Natural killer cell (primary cell): Measurements from ENCODE around the gene ZNF646. TPM values are rescaled to one million over a fixed set of nuclear protein-coding genes. Genes with fewer than 3 reads are reported as not detected.
A peak's percentile ranks its signal among the peaks of the same experiment; 100 is the strongest.

Source experiments
- ATAC-seq, 3 donors: fragments of 150-1000 bp in 2 of 3; fragments of 200-7000 bp in 1 of 3; cut with Tn5 transposase; 1 replicate in 1 of 3; 2 replicates in 2 of 3; pipeline ENCODE4 v1.10.0; 2021; ENCODE audit warnings: mild to moderate bottlenecking in 2 of 3, moderate library complexity in 2 of 3
- DNase-seq, 2 donors: peaks; one replicate each; pipeline versions ENCODE4 v3.0.0 to v3.0.0-alpha.2; 2013 to 2021; ENCODE audit warnings: mixed read lengths in 1 of 2
- H3K27ac ChIP-seq: one replicate; pipeline ENCODE4 v1.5.1; 2013; ENCODE audit warnings: mild to moderate bottlenecking, low read length
- H3K27me3 ChIP-seq: one replicate; pipeline ENCODE4 v1.6.1; 2013; ENCODE audit warnings: low read length; ENCODE audit not compliant: control insufficient read depth, insufficient read depth
- H3K36me3 ChIP-seq: one replicate; pipeline ENCODE4 v1.6.1; 2013; ENCODE audit warnings: low read length; ENCODE audit not compliant: control insufficient read depth, insufficient read depth
- H3K4me1 ChIP-seq: one replicate; pipeline ENCODE4 v1.6.1; 2013; ENCODE audit warnings: low read length; ENCODE audit not compliant: control insufficient read depth, insufficient read depth
- H3K4me3 ChIP-seq: one replicate; pipeline ENCODE4 v1.5.1; 2013; ENCODE audit warnings: low read length
- H3K9me3 ChIP-seq: one replicate; pipeline ENCODE4 v1.6.1; 2013; ENCODE audit warnings: low read length; ENCODE audit not compliant: control insufficient read depth, insufficient read depth
- H3K27ac Mint-ChIP-seq, 2 donors: one replicate each; pipeline ENCODE4 v1.8.0; 2022; ENCODE audit warnings: mild to moderate bottlenecking in 2 of 2, mixed read lengths in 2 of 2, moderate library complexity in 1 of 2
- H3K27me3 Mint-ChIP-seq, 2 donors: one replicate each; pipeline ENCODE4 v1.8.0; 2022; ENCODE audit warnings: low read depth in 2 of 2, mixed read lengths in 2 of 2
- H3K36me3 Mint-ChIP-seq: one replicate; pipeline ENCODE4 v1.8.0; 2022; ENCODE audit warnings: mixed read lengths
- H3K4me1 Mint-ChIP-seq, 2 donors: one replicate each; pipeline ENCODE4 v1.8.0; 2022; ENCODE audit warnings: mixed read lengths in 2 of 2
- H3K4me3 Mint-ChIP-seq: one replicate; pipeline ENCODE4 v1.8.0; 2022; ENCODE audit warnings: mild to moderate bottlenecking, moderate library complexity, mixed read lengths
- H3K9me3 Mint-ChIP-seq, 2 donors: one replicate each; pipeline ENCODE4 v1.8.0; 2022; ENCODE audit warnings: mixed read lengths in 2 of 2
- CTCF ChIP-seq: fragments of 200-600 bp; IDR thresholded peaks from one replicate; pipeline ENCODE4 v1.8.0; 2022; ENCODE audit warnings: antibody characterized with exemption
- WGBS: methylation state at CpG from one replicate; pipeline ENCODE4 v1.1.7; 2013; ENCODE audit warnings: missing lambda C conversion rate; ENCODE audit not compliant: insufficient coverage; 5-methylcytosine and 5-hydroxymethylcytosine counted together
- intact Hi-C: fragments of 100-400 bp; cut with micrococcal nuclease; formaldehyde crosslinking; loops from one replicate; pipeline ENCODE4 v1.14.2; 2022
- total RNA-seq, 4 donors: library from RNA; stranded (reverse); fragments of 120-200 nt in 1 of 4; gene quantifications; one replicate each; pipeline versions ENCODE4 v1.2.3 to v1.2.4, GENCODE V29; 2013 to 2022

Gene ZNF646
- total RNA-seq, 3 donors from 2014 or later (not counting 1 experiment from before 2014, with no cell fraction given), result 22.0 to 31.1 (median 30.1) TPM

DNA sequence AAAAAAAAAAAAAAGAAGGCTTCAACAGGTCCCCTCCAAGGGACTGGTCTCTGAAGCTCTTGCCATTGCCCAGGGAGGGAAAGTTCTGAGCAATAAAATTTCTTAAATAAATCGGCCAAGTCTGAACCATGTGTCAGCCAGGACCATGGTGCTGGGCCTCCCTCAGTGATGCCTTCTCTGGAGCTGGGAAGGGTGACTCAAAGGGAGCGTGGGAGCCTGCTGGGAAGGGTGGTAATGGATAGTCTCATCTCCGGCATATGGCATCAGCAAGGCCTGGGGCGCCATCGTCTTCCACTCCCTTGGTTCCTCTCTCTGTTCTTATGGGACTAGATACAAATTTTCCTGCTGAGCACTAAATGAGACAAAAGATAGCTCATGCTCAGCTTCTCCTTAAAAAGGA is 18.1 kb downstream of the ZNF646 start:
- peak overlapping the region; percentile 35 for H3K4me3 Mint-ChIP-seq
- no peaks in the 10 kb centered on the region for H3K27me3 Mint-ChIP-seq

DNA sequence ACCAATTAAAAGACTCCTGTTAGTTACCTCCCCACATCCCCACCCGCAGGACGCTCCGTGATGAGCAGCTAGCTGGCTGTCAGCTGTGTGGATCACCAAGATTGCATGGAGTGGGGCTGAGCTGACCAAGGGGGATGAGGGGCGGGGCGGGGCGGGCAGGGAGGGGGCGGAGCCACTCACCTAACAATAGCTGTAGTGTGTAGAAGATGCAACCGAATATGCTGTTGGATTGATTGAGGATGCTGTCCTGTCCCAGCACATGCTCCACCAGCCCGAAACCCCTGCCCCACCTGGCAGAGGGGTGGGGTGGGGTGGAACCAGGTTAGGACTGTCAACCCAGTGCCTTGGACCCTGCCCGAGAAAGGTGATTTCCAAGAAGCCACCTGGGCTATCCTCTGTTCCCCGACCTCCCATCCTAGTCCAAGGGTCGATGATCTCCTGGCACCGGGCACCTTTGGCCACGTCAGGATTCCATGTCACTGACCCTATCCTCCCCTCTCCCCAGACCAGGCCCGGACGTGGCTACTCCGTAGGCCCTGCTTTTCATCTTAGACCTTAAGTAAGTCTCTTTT is 19.0 kb downstream of the ZNF646 start:
- H3K9me3 Mint-ChIP-seq, result no peaks in the 10 kb centered on the region
- Histone ChIP-seq H3K4me3 (no peak overlapping the region), H3K27me3 (no peaks in the 10 kb centered on the region), H3K9me3 (no peaks in the 10 kb centered on the region), H3K27ac (no peak overlapping the region), H3K4me1 (peaks cover 26% of the 10 kb centered on the region), H3K36me3 (peaks cover 13% of the 10 kb centered on the region)
- ATAC-seq (no peak), DNase-seq (no peak)
- intact Hi-C loops, result loop anchor here (5.0 kb wide), 1 partner anchor 61 kb away; the partner anchor contains the start of gene STX4
- H3K27ac Mint-ChIP-seq, result no peak overlapping the region
- peaks cover 22 to 24% of the 10 kb centered on the region in 2 donors for H3K4me1 Mint-ChIP-seq
- TF ChIP-seq CTCF, result no peak
- H3K27me3 Mint-ChIP-seq, result no peaks in the 10 kb centered on the region
- peak overlapping the region; percentile 40 for H3K4me3 Mint-ChIP-seq
- H3K36me3 Mint-ChIP-seq, result no peaks in the 10 kb centered on the region
- 78% methylated on average over 15 of the region's 17 CpGs for WGBS

More for the DNA sequence above, 18.1 kb downstream of the ZNF646 start:
- intact Hi-C loops, result loop anchor here (5.0 kb wide), 1 partner anchor 60 kb away; the partner anchor contains the start of gene STX4
- Histone ChIP-seq H3K27me3 (no peaks in the 10 kb centered on the region), H3K27ac (no peak overlapping the region), H3K4me3 (no peak overlapping the region), H3K9me3 (no peaks in the 10 kb centered on the region), H3K4me1 (peaks cover 26% of the 10 kb centered on the region), H3K36me3 (peaks cover 14% of the 10 kb centered on the region)
- Mint-ChIP-seq H3K9me3 (no peaks in the 10 kb centered on the region), H3K27ac (peak overlapping the region in 1 of 2 donors; percentile 51), H3K36me3 (no peaks in the 10 kb centered on the region), H3K4me1 (peaks cover 22 to 24% of the 10 kb centered on the region in 2 donors)
- DNase-seq (no peak), ATAC-seq (no peak)
- 98% methylated on average over 5 of the region's 5 CpGs for WGBS
- TF ChIP-seq CTCF, result no peak

- no peaks in the 10 kb centered on the region for H3K9me3 ChIP-seq
- TF ChIP-seq CTCF, result no peak
- no peaks in the 10 kb centered on the region for H3K27me3 ChIP-seq
- intact Hi-C loops, result loop anchor here (5.0 kb wide), 1 partner anchor 62 kb away; the partner anchor contains the start of gene STX4
- H3K4me1 ChIP-seq, result peaks cover 26% of the 10 kb centered on the region
- H3K27ac ChIP-seq, result no peak overlapping the region
- ATAC-seq (peak in 2 of 3 donors; percentile 2 to 4), DNase-seq (no peak)
- Mint-ChIP-seq H3K36me3 (no peaks in the 10 kb centered on the region), H3K4me1 (peaks cover 22 to 24% of the 10 kb centered on the region in 2 donors), H3K27ac (peak overlapping the region; percentile 84 to 90), H3K9me3 (no peaks in the 10 kb centered on the region), H3K4me3 (peak overlapping the region; percentile 87), H3K27me3 (no peaks in the 10 kb centered on the region)
- peaks cover 12% of the 10 kb centered on the region for H3K36me3 ChIP-seq
- peak overlapping the region; percentile 87 for H3K4me3 ChIP-seq
- 3% methylated on average over 20 of the region's 20 CpGs for WGBS
Measured at GRCh38 chr16:31094088-31094423, 19.8 kb downstream of the ZNF646 start.
